ENCODE measurements around the gene SPOCK2. TPM values are rescaled to one million over a fixed set of nuclear protein-coding genes. Genes with fewer than 3 reads are reported as not detected.

The SPOCK2 gene
- total and polyA plus RNA-seq, 5 donors: 4.9 to 12.8 (median 7.8) TPM

DNA sequence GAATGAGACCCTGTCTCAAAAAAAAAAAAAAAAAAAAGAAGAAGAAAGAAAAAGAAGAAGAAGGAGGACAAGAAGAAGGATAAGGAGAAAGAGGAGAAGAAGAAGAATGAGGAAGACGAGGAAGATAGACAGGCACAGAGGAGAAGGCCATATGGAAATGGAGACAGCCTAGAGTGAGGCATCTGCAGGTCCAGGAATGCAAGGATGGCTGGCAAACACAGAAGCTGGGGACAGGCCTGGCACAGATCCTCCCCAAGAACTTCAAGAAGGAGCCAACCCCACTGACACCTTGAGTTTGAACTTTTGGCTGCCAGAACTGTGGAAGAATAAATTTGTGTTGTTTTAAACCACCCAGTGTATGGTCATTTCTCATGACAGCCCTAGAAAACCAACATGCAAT lies 38.9 kb downstream of the SPOCK2 start:
- ATAC-seq (no peak), DNase-seq (peak in 1 of 3 donors; percentile 22)
- no peaks in the 10 kb centered on the region for H3K27me3 ChIP-seq (ENCODE audit: control insufficient read depth, insufficient read depth)
- no peaks in the 10 kb centered on the region for H3K4me1 ChIP-seq (ENCODE audit: control insufficient read depth, insufficient read depth, low read length)
- 79% methylated on average over 1 of the region's 1 CpG for WGBS
- H3K9me3 ChIP-seq (ENCODE audit: control insufficient read depth, low read length): no peaks in the 10 kb centered on the region
- no peak overlapping the region for H3K27ac ChIP-seq (ENCODE audit: low read length)
- no peak overlapping the region for H3K4me3 ChIP-seq (ENCODE audit: low read length)
- intact Hi-C loops (cut with DNase I): loop anchor here (2.0 to 5.0 kb wide), 5 partner anchors 92 to 288 kb away; no protein-coding TSS in a partner anchor

DNA sequence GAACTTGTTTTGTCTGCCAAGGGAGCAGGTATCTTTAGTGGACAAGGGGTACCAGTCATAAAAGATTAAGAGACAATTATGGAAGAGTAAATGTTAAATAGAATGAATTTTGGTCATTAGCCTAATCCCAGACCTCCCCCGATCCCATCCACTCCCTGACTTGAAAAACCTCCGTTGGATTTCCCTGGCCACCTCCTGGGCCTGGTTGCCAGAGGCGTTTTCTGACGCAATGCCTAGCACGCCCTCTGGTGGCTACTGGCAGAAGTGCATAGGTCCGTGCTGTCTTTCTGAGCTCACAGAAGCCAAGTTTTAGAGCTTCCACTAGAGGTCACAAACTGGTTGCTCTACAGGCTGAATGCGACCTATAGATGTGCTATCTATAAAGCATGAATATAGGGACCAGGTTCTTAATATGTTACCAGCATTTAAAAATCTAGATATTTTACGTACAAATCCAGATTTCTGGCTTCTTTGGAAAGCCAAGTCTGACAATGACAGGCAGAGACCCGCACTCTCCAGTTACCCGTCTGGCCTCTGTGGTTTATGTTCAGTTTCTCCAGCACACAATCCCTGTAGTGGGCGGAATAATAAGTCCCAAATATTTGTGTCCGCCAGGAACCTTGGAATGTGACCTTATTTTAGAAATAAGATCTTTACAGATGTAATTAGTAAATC lies 39.8 kb downstream of the SPOCK2 start:
- intact Hi-C loops (cut with DNase I): loop anchor here (2.0 to 5.0 kb wide), 5 partner anchors 91 to 289 kb away; no protein-coding TSS in a partner anchor

DNA sequence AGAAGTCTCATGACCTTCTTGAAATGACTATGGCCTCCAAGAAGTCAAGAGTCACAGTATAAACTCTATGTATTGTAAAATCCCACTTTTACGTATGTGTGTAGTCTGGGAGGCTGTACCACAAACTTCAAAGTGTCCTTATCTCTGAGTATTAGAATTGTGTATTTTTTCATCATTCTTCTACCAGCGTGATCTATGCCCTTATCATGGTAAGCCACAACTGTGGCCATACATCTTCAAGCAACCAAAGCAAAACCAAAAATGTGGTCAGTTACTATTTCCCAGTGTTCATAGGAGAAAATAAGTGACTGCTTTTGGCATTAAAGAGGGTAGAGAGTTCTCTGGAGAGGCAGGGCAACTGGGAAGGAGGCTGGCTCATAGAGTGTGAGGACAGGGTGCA lies 42.8 kb downstream of the SPOCK2 start:
- intact Hi-C loops (cut with DNase I): loop anchor here (5.0 kb wide), 4 partner anchors 88 to 292 kb away; no protein-coding TSS in a partner anchor
- Histone ChIP-seq H3K9me3 (ENCODE audit: control insufficient read depth, low read length) (no peaks in the 10 kb centered on the region), H3K27me3 (ENCODE audit: control insufficient read depth, insufficient read depth) (no peaks in the 10 kb centered on the region), H3K4me3 (ENCODE audit: low read length) (no peak overlapping the region), H3K4me1 (ENCODE audit: control insufficient read depth, insufficient read depth, low read length) (no peaks in the 10 kb centered on the region), H3K27ac (ENCODE audit: low read length) (no peak overlapping the region)
- DNase-seq (no peak), ATAC-seq (no peak)
- 95% methylated on average over 2 of the region's 2 CpGs for WGBS

More for the DNA sequence above, 39.8 kb downstream of the SPOCK2 start:
- no peak overlapping the region for H3K4me3 ChIP-seq (ENCODE audit: low read length)
- 29% methylated on average over 12 of the region's 12 CpGs for WGBS
- H3K27ac ChIP-seq (ENCODE audit: low read length): no peak overlapping the region
- no peaks in the 10 kb centered on the region for H3K27me3 ChIP-seq (ENCODE audit: control insufficient read depth, insufficient read depth)
- H3K4me1 ChIP-seq (ENCODE audit: control insufficient read depth, insufficient read depth, low read length): no peaks in the 10 kb centered on the region
- ATAC-seq (peak; percentile 81 to 84), DNase-seq (peak; percentile 89 to 96 (median 96))
- H3K9me3 ChIP-seq (ENCODE audit: control insufficient read depth, low read length): no peaks in the 10 kb centered on the region

GRCh38 chr10:72044417-72045041 lies 43.8 kb downstream of the SPOCK2 start:
- Histone ChIP-seq H3K9me3 (ENCODE audit: control insufficient read depth, low read length) (no peaks in the 10 kb centered on the region), H3K27ac (ENCODE audit: low read length) (no peak overlapping the region), H3K4me1 (ENCODE audit: control insufficient read depth, insufficient read depth, low read length) (no peaks in the 10 kb centered on the region), H3K4me3 (ENCODE audit: low read length) (no peak overlapping the region), H3K27me3 (ENCODE audit: control insufficient read depth, insufficient read depth) (no peaks in the 10 kb centered on the region)
- WGBS: 57% methylated on average over 17 of the region's 17 CpGs
- intact Hi-C loops (cut with DNase I): loop anchor here (5.0 kb wide), 5 partner anchors 82 to 293 kb away; partner anchors contain the start of gene CHST3 (in 1 of the 4)
- peak in 2 of 3 donors; percentile 72 to 80 for DNase-seq
- peak; percentile 75 to 82 for ATAC-seq

GRCh38 chr10:72043016-72043834 lies 45.1 kb downstream of the SPOCK2 start:
- intact Hi-C loops (cut with DNase I): loop anchor here in 2 of 4 donors (2.0 to 5.0 kb wide), 2 partner anchors 81 to 84 kb away; partner anchors contain the start of gene CHST3 (in 1 of the 2)
- H3K27ac ChIP-seq (ENCODE audit: low read length): no peak overlapping the region

GRCh38 chr10:72041491-72041890 lies 46.9 kb downstream of the SPOCK2 start:
- DNase-seq (no peak), ATAC-seq (no peak)
- no peaks in the 10 kb centered on the region for H3K9me3 ChIP-seq (ENCODE audit: control insufficient read depth, low read length)
- WGBS: 82% methylated on average over 6 of the region's 6 CpGs
- H3K4me3 ChIP-seq (ENCODE audit: low read length): no peak overlapping the region
- no peaks in the 10 kb centered on the region for H3K27me3 ChIP-seq (ENCODE audit: control insufficient read depth, insufficient read depth)
- no peak overlapping the region for H3K27ac ChIP-seq (ENCODE audit: low read length)
- H3K4me1 ChIP-seq (ENCODE audit: control insufficient read depth, insufficient read depth, low read length): no peaks in the 10 kb centered on the region
- intact Hi-C loops (cut with DNase I): loop anchor here in 1 of 4 donors (5.0 kb wide), 1 partner anchor 79 kb away; the partner anchor contains the start of gene CHST3

More at GRCh38 chr10:72043016-72043834, 45.1 kb downstream of the SPOCK2 start:
- Histone ChIP-seq H3K4me1 (ENCODE audit: control insufficient read depth, insufficient read depth, low read length) (no peaks in the 10 kb centered on the region), H3K4me3 (ENCODE audit: low read length) (no peak overlapping the region), H3K9me3 (ENCODE audit: control insufficient read depth, low read length) (no peaks in the 10 kb centered on the region), H3K27me3 (ENCODE audit: control insufficient read depth, insufficient read depth) (no peaks in the 10 kb centered on the region)
- 89% methylated on average over 10 of the region's 10 CpGs for WGBS
- ATAC-seq (no peak), DNase-seq (no peak)

GRCh38 chr10:72039377-72039776 lies 49.0 kb downstream of the SPOCK2 start:
- intact Hi-C loops (cut with DNase I): no loop called here
- no peaks in the 10 kb centered on the region for H3K9me3 ChIP-seq (ENCODE audit: control insufficient read depth, low read length)
- no peak overlapping the region for H3K4me3 ChIP-seq (ENCODE audit: low read length)
- H3K4me1 ChIP-seq (ENCODE audit: control insufficient read depth, insufficient read depth, low read length): peaks cover 2% of the 10 kb centered on the region
- ATAC-seq (no peak), DNase-seq (peak in 1 of 3 donors; percentile 22)
- H3K27ac ChIP-seq (ENCODE audit: low read length): no peak overlapping the region
- H3K27me3 ChIP-seq (ENCODE audit: control insufficient read depth, insufficient read depth): no peaks in the 10 kb centered on the region
- WGBS: 76% methylated on average over 9 of the region's 9 CpGs

GRCh38 chr10:72038458-72039001 lies 49.8 kb downstream of the SPOCK2 start:
- DNase-seq (peak in 1 of 3 donors; percentile 52), ATAC-seq (no peak)
- 71% methylated on average over 13 of the region's 13 CpGs for WGBS
- Histone ChIP-seq H3K4me1 (ENCODE audit: control insufficient read depth, insufficient read depth, low read length) (peaks cover 5% of the 10 kb centered on the region), H3K9me3 (ENCODE audit: control insufficient read depth, low read length) (no peaks in the 10 kb centered on the region), H3K4me3 (ENCODE audit: low read length) (no peak overlapping the region), H3K27me3 (ENCODE audit: control insufficient read depth, insufficient read depth) (no peaks in the 10 kb centered on the region), H3K27ac (ENCODE audit: low read length) (peak overlapping the region; percentile 11)
- intact Hi-C loops (cut with DNase I): no loop called here

DNA sequence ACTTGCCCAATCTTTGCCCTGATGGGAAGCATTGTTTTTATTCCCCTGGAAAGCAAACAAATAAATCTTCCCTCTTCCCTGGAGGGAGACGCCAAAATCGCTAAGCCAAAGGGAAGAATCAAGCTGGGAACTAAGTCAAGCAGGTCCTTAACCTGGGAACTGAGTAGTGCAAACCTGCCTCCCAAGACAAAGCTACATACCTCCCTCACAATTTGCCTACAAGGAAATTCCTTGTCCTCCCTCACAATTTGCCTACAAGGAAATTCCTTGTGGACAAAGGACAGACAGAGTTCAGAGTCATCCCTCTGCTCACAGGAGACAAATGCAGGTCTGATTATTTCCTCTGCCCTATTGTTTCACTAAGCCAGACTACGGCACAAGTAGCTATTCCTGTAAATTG lies 50.5 kb downstream of the SPOCK2 start:
- WGBS: 80% methylated on average over 3 of the region's 3 CpGs
- DNase-seq (no peak), ATAC-seq (no peak)
- intact Hi-C loops (cut with DNase I): no loop called here
- H3K27me3 ChIP-seq (ENCODE audit: control insufficient read depth, insufficient read depth): no peaks in the 10 kb centered on the region
- no peak overlapping the region for H3K4me3 ChIP-seq (ENCODE audit: low read length)
- H3K9me3 ChIP-seq (ENCODE audit: control insufficient read depth, low read length): no peaks in the 10 kb centered on the region
- no peak overlapping the region for H3K27ac ChIP-seq (ENCODE audit: low read length)
- H3K4me1 ChIP-seq (ENCODE audit: control insufficient read depth, insufficient read depth, low read length): peaks cover 5% of the 10 kb centered on the region

DNA sequence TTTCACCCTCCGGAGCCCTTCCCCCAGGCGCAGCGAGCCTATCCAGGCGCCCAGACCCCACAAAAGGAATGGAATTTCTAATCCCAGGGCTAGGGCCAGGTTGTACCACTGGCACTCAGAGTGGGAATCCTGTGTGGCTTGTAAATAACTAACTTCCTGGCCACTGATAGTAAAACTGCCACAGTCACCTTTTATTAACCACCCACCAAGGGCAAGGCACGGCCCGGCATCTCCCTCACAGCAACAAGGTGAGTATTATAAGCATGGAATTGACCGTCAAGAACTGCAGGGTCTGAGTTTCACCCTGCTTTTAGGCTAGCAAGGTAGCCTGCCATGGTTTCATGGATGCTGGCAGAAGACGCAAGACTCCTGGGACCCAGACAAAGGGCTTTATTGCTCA lies 51.1 kb downstream of the SPOCK2 start:
- no peaks in the 10 kb centered on the region for H3K27me3 ChIP-seq (ENCODE audit: control insufficient read depth, insufficient read depth)
- WGBS: 98% methylated on average over 8 of the region's 8 CpGs
- ATAC-seq: no peak
- DNase-seq: peak in 1 of 3 donors; percentile 20
- intact Hi-C loops (cut with DNase I): no loop called here
- no peak overlapping the region for H3K4me3 ChIP-seq (ENCODE audit: low read length)
- H3K4me1 ChIP-seq (ENCODE audit: control insufficient read depth, insufficient read depth, low read length): peaks cover 5% of the 10 kb centered on the region
- peak overlapping the region; percentile 12 for H3K27ac ChIP-seq (ENCODE audit: low read length)
- no peaks in the 10 kb centered on the region for H3K9me3 ChIP-seq (ENCODE audit: control insufficient read depth, low read length)
